ENCODE results near the gene PRKG1. TPM values are rescaled to one million over a fixed set of nuclear protein-coding genes. Genes with fewer than 3 reads are reported as not detected.

Gene PRKG1
- total RNA-seq, 2 experiments from 2014 or later: not detected

GRCh38 chr10:51972733-51973346 is 898.6 kb downstream of the PRKG1 start:
- Mint-ChIP-seq H3K9me3 (no peaks in the 10 kb centered on the region), H3K36me3 (no peaks in the 10 kb centered on the region), H3K4me3 (no peak overlapping the region), H3K27me3 (no peaks in the 10 kb centered on the region), H3K27ac (no peak overlapping the region), H3K4me1 (no peaks in the 10 kb centered on the region)
- DNase-seq: no peak

- Mint-ChIP-seq H3K9me3 (peaks cover 1% of the 10 kb centered on the region), H3K27me3 (no peaks in the 10 kb centered on the region), H3K36me3 (no peaks in the 10 kb centered on the region), H3K4me1 (no peaks in the 10 kb centered on the region), H3K27ac (no peak overlapping the region), H3K4me3 (no peak overlapping the region)
- DNase-seq: no peak
These were observed 906.5 kb downstream of the PRKG1 start for GRCh38 chr10:51980752-51981151.

- H3K27me3 Mint-ChIP-seq: no peaks in the 10 kb centered on the region
- no peak for DNase-seq
- no peaks in the 10 kb centered on the region for H3K4me1 Mint-ChIP-seq
- no peaks in the 10 kb centered on the region for H3K36me3 Mint-ChIP-seq
- peaks cover 1% of the 10 kb centered on the region for H3K9me3 Mint-ChIP-seq
- no peak overlapping the region for H3K4me3 Mint-ChIP-seq
- no peak overlapping the region for H3K27ac Mint-ChIP-seq
These were observed 907.4 kb downstream of the PRKG1 start for GRCh38 chr10:51981731-51982130.

GRCh38 chr10:51983481-51983880 is 909.2 kb downstream of the PRKG1 start:
- H3K27ac Mint-ChIP-seq: no peak overlapping the region
- no peaks in the 10 kb centered on the region for H3K36me3 Mint-ChIP-seq
- no peak overlapping the region for H3K4me3 Mint-ChIP-seq
- H3K9me3 Mint-ChIP-seq: peaks cover 1% of the 10 kb centered on the region
- no peaks in the 10 kb centered on the region for H3K27me3 Mint-ChIP-seq
- DNase-seq: no peak
- no peaks in the 10 kb centered on the region for H3K4me1 Mint-ChIP-seq

- Mint-ChIP-seq H3K27me3 (no peaks in the 10 kb centered on the region), H3K4me3 (no peak overlapping the region), H3K9me3 (no peaks in the 10 kb centered on the region), H3K36me3 (no peaks in the 10 kb centered on the region), H3K4me1 (no peaks in the 10 kb centered on the region), H3K27ac (no peak overlapping the region)
- DNase-seq: no peak
These were observed 911.0 kb downstream of the PRKG1 start for GRCh38 chr10:51985336-51985735.

GRCh38 chr10:51986516-51986915 is 912.2 kb downstream of the PRKG1 start:
- no peak overlapping the region for H3K4me3 Mint-ChIP-seq
- H3K36me3 Mint-ChIP-seq: no peaks in the 10 kb centered on the region
- H3K9me3 Mint-ChIP-seq: peaks cover 5% of the 10 kb centered on the region
- DNase-seq: no peak
- H3K27me3 Mint-ChIP-seq: no peaks in the 10 kb centered on the region
- no peak overlapping the region for H3K27ac Mint-ChIP-seq
- no peaks in the 10 kb centered on the region for H3K4me1 Mint-ChIP-seq

GRCh38 chr10:51993475-51993874 is 919.2 kb downstream of the PRKG1 start:
- H3K4me3 Mint-ChIP-seq: no peak overlapping the region
- peaks cover 8% of the 10 kb centered on the region for H3K9me3 Mint-ChIP-seq
- H3K36me3 Mint-ChIP-seq: no peaks in the 10 kb centered on the region
- H3K27ac Mint-ChIP-seq: no peak overlapping the region
- H3K27me3 Mint-ChIP-seq: peaks cover 6% of the 10 kb centered on the region
- no peak for DNase-seq
- no peaks in the 10 kb centered on the region for H3K4me1 Mint-ChIP-seq

- Mint-ChIP-seq H3K36me3 (no peaks in the 10 kb centered on the region), H3K27me3 (peaks cover 13% of the 10 kb centered on the region), H3K4me1 (no peaks in the 10 kb centered on the region), H3K9me3 (no peaks in the 10 kb centered on the region), H3K4me3 (no peak overlapping the region), H3K27ac (no peak overlapping the region)
- DNase-seq: no peak
These were observed 924.8 kb downstream of the PRKG1 start for GRCh38 chr10:51999096-51999495.

- peaks cover 7% of the 10 kb centered on the region for H3K9me3 Mint-ChIP-seq
- no peaks in the 10 kb centered on the region for H3K4me1 Mint-ChIP-seq
- peaks cover 7% of the 10 kb centered on the region for H3K27me3 Mint-ChIP-seq
- H3K27ac Mint-ChIP-seq: no peak overlapping the region
- no peaks in the 10 kb centered on the region for H3K36me3 Mint-ChIP-seq
- no peak overlapping the region for H3K4me3 Mint-ChIP-seq
- no peak for DNase-seq
These were observed 930.2 kb downstream of the PRKG1 start for GRCh38 chr10:52004342-52004949.

GRCh38 chr10:52007091-52007490 is 932.8 kb downstream of the PRKG1 start:
- Mint-ChIP-seq H3K27ac (no peak overlapping the region), H3K9me3 (peaks cover 10% of the 10 kb centered on the region), H3K27me3 (no peaks in the 10 kb centered on the region), H3K4me1 (no peaks in the 10 kb centered on the region), H3K36me3 (no peaks in the 10 kb centered on the region), H3K4me3 (no peak overlapping the region)
- DNase-seq: no peak

- Mint-ChIP-seq H3K4me1 (no peaks in the 10 kb centered on the region), H3K9me3 (peaks cover 10% of the 10 kb centered on the region), H3K36me3 (no peaks in the 10 kb centered on the region), H3K27ac (no peak overlapping the region), H3K4me3 (no peak overlapping the region), H3K27me3 (no peaks in the 10 kb centered on the region)
- DNase-seq: no peak
These were observed 936.8 kb downstream of the PRKG1 start for GRCh38 chr10:52011118-52011517.

GRCh38 chr10:52019077-52019555 is 944.8 kb downstream of the PRKG1 start:
- Mint-ChIP-seq H3K27me3 (no peaks in the 10 kb centered on the region), H3K4me3 (no peak overlapping the region), H3K36me3 (no peaks in the 10 kb centered on the region)

GRCh38 chr10:52019656-52020055 is 945.4 kb downstream of the PRKG1 start:
- no peak for DNase-seq
- no peaks in the 10 kb centered on the region for H3K4me1 Mint-ChIP-seq
- H3K36me3 Mint-ChIP-seq: no peaks in the 10 kb centered on the region
- H3K27ac Mint-ChIP-seq: no peak overlapping the region
- peaks cover 5% of the 10 kb centered on the region for H3K9me3 Mint-ChIP-seq
- H3K27me3 Mint-ChIP-seq: no peaks in the 10 kb centered on the region
- no peak overlapping the region for H3K4me3 Mint-ChIP-seq

More at GRCh38 chr10:52019077-52019555, 944.8 kb downstream of the PRKG1 start:
- Mint-ChIP-seq H3K27ac (no peak overlapping the region), H3K4me1 (no peaks in the 10 kb centered on the region), H3K9me3 (peaks cover 5% of the 10 kb centered on the region)
- no peak for DNase-seq

GRCh38 chr10:52020173-52020572 is 945.9 kb downstream of the PRKG1 start:
- DNase-seq: no peak
- no peaks in the 10 kb centered on the region for H3K36me3 Mint-ChIP-seq
- no peak overlapping the region for H3K4me3 Mint-ChIP-seq
- no peaks in the 10 kb centered on the region for H3K27me3 Mint-ChIP-seq
- H3K4me1 Mint-ChIP-seq: no peaks in the 10 kb centered on the region
- peaks cover 5% of the 10 kb centered on the region for H3K9me3 Mint-ChIP-seq
- H3K27ac Mint-ChIP-seq: no peak overlapping the region

GRCh38 chr10:52020702-52021101 is 946.4 kb downstream of the PRKG1 start:
- Mint-ChIP-seq H3K4me1 (no peaks in the 10 kb centered on the region), H3K36me3 (no peaks in the 10 kb centered on the region), H3K27ac (no peak overlapping the region), H3K27me3 (no peaks in the 10 kb centered on the region), H3K4me3 (no peak overlapping the region), H3K9me3 (peaks cover 5% of the 10 kb centered on the region)
- no peak for DNase-seq

GRCh38 chr10:52027055-52027705 is 952.9 kb downstream of the PRKG1 start:
- Mint-ChIP-seq H3K4me3 (no peak overlapping the region), H3K27ac (no peak overlapping the region), H3K27me3 (no peaks in the 10 kb centered on the region), H3K36me3 (no peaks in the 10 kb centered on the region), H3K9me3 (peaks cover 5% of the 10 kb centered on the region), H3K4me1 (no peaks in the 10 kb centered on the region)
- no peak for DNase-seq

Data from activated naive CD8-positive, alpha-beta T cell treated with anti-CD3 and anti-CD28 coated beads for 36 hours (primary cell).